ENCODE data around the gene UTF1.

UTF1 gene

DNA sequence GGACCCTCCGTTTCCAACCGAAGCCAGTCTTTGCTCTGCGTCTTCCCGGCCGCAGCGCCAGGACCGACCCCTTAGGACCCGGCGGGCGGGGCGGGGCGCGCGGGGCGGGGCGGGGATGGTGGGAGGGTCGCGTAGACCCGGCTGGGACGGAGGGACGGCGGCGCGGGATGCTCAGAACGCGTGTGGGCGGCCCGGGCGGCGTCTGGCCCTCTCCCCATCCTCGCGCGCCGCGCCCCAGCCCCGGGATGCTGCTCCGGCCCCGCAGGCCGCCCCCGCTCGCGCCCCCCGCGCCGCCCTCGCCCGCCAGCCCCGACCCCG, at the start of gene UTF1:
Gene UTF1, plus strand, starts transcription at position 174 of the 318 bp plus-strand sequence. Its CDS starts 72 bp downstream, at position 246.
- DNase-seq (ENCODE audit: low read depth): no peak

DNA sequence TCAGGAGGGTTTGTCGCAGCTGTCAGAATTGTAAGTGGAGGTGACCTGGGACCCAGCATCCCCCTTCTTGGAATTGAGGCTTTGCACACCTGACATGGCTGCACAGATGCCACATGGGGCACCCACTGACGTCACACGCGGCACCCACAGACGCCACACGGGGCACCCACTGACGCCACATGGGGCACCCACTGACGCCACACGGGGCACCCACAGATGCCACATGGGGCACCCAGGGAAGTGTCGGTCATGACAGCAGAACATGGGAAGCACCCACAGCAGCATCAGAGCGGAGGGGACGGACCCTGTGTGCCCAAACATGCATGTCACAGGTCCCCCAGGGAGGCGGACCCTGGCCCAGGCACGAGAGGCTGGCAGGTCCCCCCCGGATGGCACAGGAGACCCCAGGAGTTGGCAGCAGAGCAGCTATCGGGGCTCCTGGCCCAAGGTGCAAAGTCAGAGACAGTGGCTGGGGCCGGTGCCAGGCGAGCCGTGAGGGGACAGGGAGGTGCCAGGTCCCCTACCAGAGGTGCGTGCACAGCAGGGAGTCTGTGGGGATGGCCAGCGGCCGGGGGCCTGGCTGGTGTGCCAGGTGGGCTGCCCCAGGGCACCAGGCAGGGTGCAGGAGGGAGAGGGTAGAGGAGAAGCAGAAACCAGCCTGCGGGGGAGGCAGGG, 48.9 kb upstream of the UTF1 start:
- DNase-seq (ENCODE audit: low read depth): no peak

DNA sequence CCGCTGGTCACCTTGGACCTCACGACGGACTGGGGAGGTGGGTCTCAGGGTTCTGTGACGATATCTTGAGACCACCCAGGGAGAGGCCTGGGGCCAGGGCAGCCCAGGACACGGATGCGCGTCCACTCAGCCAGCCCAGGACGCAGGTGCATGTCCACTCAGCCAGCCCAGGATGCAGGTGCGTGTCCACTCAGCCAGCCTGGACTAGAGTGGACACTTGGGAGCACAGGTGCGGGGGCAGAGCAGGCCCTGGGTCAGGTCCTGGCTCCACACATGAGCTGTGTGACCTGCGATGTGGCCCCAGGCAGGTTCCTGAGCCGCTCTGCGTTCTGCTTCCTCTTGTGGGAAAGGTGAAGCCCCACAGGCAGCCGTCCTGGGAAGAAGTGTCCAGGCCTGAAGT, 47.8 kb upstream of the UTF1 start:
- DNase-seq (ENCODE audit: low read depth): no peak

GRCh38 chr10:133182791-133183645, 47.0 kb upstream of the UTF1 start:
- DNase-seq (ENCODE audit: low read depth): no peak

- DNase-seq (ENCODE audit: low read depth): no peak
Measured at GRCh38 chr10:133183646-133184378, 46.2 kb upstream of the UTF1 start.

- no peak for DNase-seq (ENCODE audit: low read depth)
Measured at GRCh38 chr10:133184591-133185244, 45.3 kb upstream of the UTF1 start.

DNA sequence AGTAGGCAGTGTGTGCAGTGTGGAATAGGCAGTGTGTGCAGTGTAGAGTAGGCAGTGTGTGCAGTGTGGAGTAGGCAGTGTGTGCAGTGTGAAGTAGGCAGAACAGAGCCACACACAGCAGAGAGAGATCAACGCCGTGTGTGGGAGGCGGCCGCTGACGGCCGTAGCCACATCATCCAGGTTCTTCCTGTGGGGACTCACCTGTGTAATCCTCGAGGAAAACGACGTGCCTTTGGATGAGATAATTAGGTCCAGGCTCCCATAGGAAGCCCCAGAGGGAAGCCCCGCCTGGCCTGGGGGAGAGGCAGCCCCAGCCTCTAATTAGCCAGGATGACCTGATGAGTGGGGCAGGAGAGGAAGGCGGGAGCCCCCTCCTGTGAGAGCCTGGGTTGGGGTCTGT, 44.6 kb upstream of the UTF1 start:
- DNase-seq (ENCODE audit: low read depth): no peak

- DNase-seq (ENCODE audit: low read depth): no peak
Measured at GRCh38 chr10:133185916-133186315, 44.1 kb upstream of the UTF1 start.

DNA sequence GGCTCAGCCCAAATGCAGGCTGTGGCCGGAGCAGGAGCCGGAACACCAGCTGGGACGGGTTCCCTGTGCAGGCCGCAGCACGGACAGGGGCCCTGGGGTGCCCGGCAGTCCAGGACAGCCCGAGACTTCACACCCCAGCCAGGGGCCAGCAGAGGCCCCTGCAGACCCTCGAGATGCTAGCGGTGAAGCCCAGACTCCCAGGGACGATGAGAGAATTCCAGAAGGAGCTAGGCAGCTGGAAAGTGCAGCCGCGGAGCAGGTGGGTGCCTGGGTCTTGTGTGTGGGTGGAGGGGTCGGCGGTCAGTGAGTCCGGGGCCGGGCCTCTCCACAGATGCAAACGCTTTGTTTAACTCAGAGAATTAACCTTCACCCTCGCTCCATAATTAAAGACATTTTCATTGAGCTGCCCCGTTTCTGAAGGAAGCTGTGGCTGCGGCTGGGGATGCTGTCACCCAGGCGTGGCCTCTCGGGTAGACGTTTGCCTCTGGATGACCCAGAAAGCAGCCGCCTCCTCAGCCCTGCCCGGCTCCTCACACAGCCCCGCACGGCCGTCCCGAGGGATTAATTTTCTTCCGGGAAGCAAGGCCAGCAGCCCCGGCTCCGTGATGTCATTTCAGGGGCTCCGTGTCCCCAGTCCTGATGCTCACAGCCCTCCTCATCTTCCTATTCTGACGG, 43.5 kb upstream of the UTF1 start:
- no peak for DNase-seq (ENCODE audit: low read depth)

DNA sequence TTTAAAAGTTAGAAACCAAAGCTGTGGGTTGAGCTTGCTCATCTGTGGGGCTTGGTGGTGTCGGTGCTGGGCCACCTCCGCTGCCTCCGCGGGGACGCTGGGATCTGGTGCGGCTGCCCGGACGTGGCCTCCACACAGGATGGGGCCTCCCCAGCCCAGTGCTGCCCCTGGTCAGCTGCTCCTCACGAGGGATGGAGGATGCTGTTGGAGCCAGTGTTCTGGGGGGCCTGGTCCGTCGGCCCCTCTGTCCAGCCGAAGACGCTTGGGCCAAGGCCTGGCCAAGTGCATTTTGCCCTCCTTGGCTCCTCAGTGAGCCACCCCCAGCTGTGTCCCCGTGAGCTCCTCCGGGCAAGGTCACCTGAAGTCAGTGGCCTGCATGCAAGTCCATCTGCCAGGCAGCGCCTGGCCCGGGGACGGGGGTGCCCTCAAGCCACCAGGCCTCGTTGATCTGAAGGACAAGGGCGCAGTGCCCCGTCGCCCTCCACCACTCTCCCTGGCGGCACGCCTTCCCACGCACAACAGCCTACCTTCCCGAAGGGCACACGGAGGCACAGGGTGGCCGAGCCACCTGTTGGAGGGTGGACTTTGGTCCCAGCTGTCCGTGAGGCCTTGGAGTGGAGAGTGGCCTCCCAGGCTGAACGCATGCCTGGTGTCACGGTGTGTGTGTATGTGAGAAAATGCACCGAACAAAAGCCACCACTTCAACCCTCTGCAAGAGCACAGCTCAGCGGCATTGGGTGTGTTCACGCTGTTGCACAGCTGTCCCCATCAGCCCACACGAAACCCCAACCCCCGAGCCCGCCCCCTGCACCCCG, 42.7 kb upstream of the UTF1 start:
- DNase-seq (ENCODE audit: low read depth): no peak

DNA sequence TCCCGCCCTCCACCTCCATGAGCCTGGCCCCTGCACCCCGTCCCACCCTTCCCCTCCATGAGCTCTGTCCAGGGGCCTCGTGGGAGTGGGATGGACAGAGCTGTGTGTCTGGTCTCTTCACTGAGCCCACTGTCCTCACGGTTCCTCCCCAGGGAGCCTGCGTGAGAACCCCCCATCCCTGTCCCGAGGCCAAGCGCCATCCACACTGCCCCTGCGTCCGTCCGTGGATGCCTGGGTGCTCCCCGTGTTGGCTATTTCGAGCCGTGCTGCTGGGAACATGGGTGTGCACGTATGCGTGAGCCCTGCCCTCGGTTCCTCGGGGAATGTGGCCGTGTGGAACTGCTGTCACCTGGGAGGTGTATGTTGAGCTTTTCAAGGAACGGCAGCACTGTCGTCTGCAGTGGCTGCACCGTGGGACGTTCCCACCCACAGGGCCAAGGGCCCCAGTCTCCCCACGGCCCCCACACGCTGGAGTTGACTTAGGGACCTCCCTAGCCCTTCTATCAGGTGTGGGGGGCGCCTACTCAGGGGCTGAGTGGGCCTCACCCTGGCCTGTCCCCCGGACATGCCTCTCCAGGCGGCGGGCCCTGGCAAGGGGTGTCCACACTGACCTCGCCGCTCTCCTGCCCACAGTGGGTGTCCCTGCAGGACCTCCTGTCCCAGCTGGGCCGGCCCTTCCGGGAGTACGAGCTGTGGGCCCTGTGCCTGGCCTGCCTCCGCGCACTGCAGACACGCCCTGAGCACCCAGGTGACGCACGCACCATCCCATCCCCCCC, 41.9 kb upstream of the UTF1 start:
- no peak for DNase-seq (ENCODE audit: low read depth)

- DNase-seq (ENCODE audit: low read depth): no peak
Measured at GRCh38 chr10:133189256-133189655, 40.8 kb upstream of the UTF1 start.

GRCh38 chr10:133189726-133190125, 40.3 kb upstream of the UTF1 start:
- DNase-seq (ENCODE audit: low read depth): no peak

GRCh38 chr10:133190225-133190624, 39.8 kb upstream of the UTF1 start:
- no peak for DNase-seq (ENCODE audit: low read depth)

- no peak for DNase-seq (ENCODE audit: low read depth)
Measured at GRCh38 chr10:133191651-133192050, 38.4 kb upstream of the UTF1 start.

GRCh38 chr10:133194151-133194550, 35.9 kb upstream of the UTF1 start:
- DNase-seq (ENCODE audit: low read depth): no peak

DNA sequence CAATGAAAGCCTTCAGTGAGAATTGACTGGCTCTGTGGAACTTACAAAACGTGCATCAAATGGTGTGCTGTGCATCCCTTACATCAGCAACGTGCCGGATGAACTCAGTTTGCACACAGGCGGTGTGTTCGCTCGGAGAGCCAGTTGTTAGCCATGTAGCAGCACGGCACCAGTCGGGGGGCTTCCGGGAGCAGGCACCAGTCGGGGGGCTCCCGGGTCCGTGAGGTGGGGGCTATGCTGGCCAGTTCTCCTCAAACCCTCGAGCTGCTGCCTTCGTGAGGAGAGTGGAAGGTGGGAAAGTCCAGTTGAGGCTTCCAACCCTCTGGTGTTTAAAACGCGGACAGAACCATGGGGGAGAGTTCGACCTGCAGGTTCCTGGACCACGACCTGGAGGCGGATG, 34.9 kb upstream of the UTF1 start:
- DNase-seq (ENCODE audit: low read depth): no peak

DNA sequence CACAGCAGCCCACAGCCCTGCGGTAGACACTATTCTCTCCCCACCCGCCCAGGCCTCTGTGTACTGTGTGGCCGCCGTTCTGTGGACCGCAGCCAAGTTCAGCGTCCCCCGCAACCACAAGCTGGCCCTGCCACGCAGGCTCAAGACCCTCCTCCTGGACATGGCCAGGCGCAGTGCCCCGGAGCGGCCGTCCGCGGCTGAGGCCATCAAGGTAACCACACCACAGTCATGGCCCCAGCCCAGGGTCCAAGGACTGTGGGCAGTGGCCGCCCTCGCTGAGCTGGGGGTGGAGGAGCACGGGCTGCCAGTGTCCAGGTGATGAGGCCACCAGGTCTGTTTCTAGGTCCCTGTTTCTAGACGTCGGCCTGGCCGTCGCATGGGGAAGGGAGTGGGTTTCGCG, 34.4 kb upstream of the UTF1 start:
- no peak for DNase-seq (ENCODE audit: low read depth)

- no peak for DNase-seq (ENCODE audit: low read depth)
Measured at GRCh38 chr10:133196221-133196915, 33.6 kb upstream of the UTF1 start.

Measured in activated T-cell treated with anti-CD3 and anti-CD28 coated beads for 24 hours (primary cell).